ENCODE results near the gene ABCA13.
"Not testable (repeated sequence)": the region's sequence is repeated elsewhere in the genome, so short reads cannot be mapped to it uniquely, and the experiment has no call there.

Gene ABCA13

DNA sequence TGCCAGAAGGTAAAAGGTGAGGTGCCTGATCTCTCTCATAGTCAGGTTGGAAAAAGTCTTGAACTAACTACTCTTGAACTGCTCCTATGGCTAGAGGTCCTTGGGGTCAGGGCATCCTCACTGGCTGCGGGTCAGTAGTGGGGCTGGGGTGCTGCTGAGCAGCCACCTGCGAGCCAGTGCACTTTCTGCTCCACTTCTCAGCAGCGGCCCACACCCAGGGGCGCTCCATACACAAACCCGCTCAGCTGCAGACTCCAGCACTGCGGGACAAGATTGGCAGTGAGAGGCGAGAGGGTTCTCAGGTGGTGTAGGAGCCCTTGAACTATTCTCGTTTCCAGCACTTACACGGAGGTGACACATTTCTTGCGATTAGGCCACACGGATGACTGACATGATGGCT lies 6.0 kb downstream of the ABCA13 start:
- DNase-seq = no peak

DNA sequence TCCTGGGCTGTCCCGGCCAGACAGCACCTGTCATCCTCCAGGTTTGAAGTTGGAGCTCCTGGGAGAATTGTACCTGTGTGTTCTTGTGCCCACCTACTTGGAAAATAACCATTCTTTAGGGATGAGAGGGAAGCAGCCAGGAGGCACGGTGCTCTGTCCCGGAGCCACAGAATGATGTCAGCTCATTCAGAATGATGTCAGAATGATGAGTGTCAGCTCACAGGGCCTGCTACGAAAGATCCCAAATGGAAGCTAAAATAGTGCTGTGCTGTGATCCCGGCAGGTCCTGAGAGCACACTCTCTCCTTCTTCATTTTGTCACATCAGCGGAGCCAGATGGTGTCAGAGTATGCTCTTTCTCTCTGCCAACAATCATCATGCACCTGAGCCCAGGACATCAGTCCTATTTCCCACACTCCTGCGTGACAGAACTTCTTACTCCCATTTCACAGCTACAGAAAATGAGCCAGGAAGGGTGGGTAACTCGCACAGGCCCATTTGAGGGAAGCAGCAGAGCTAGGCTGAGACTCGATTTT lies 8.3 kb downstream of the ABCA13 start:
- DNase-seq = no peak

GRCh38 chr7:48180981-48181380 lies 9.7 kb downstream of the ABCA13 start:
- no peak for DNase-seq

DNA sequence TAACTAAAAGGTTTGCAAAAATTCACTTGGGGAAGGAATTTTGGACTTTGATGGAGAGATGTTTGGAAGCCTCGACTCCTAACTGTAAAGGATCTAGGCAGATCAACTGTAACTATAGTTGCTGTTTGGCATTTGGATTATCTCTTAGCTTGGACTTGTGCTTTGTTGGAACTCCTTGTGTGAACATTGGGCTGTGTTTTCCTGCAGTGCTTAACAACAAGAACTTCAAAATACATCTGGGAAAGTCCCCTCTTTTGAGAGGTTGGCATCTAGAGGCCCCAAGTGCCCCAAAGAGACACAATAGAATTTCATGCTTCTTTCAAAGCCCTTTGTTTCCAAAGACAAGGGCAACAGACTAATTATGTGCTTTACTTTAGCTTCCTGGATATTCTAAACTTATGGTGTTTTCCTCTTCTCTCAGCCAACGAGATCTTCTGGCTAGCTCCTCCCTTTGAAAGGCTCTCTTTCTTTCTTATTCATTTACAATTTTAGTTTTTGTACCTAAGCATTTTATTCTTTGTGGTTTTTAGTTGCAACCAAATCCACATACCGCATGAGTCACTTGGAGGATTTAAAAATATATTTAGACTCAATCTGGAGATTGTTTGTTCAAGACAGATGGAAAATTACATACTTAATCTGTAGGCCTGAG lies 11.6 kb downstream of the ABCA13 start:
- no peak for DNase-seq

GRCh38 chr7:48183370-48183743 lies 12.1 kb downstream of the ABCA13 start:
- no peak for DNase-seq

DNA sequence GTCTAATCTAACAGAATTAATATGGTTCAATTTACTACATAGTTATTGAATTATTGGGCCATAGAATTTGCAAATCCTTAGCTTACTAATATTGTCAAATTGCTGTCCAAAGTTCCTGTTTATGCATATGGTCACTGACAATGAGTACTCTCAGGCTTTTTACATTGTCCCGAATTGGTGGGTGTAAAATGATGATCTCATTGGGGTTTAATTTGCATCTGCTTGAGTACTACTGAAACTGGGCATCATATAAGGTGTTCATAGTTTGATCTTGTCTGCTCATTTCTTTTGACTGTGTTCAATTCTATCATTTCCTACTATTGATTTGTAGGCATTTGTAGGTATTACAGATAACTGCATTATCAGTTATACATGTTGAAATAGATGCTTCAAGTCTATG lies 12.7 kb downstream of the ABCA13 start:
- no peak for DNase-seq

DNA sequence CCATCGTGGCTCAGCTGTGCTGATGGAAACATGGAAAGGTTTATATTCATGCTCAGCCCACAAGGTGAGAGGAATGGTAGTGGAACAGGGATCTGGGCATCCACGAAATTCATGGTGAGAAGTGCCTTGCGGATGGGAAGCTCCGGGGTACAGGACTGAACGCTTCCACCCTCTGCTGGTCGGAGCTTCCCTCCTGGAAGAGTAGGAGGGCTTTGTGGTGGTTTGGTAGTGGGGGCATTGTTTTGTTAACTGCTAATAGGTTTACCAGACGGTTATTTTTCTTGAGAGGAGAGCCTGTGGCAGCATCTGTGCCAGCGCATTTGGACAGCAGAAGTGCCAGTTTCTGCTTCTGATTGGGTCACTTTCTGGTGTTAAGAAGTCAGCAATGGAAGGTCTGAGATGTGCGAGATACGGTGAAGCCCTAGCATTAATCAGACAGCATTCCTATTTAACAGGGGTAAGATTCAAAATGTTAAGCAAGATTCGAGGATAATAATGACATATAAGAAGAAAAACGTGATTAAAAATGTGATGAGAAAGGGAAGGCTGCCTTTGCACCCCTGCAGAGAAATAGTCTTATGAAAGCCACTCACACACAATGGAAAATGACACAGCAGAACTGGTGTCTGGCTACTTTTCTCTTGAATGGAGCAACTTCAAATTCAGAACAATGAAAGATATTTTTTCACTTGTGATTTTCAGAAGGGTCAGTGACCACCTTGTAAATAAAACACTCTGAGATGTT lies 17.7 kb downstream of the ABCA13 start:
- DNase-seq = no peak

DNA sequence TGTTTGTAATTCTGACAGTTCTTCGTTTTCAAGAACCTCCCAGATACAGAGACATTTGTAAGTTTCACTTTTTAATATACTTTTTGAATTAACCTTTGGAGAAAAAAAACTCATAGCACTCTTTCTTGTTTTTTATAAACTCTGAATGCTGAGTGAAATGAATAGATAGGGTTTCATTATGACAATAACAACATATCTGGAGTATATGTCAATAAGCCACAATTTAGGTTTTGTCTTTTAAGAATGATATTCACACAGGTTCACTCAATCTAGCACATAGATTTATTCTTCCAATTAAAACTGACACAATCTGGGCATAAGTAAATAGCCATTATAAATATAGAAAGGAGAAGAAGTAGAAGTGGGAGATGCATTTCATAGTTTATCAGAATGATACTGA lies 21.7 kb downstream of the ABCA13 start:
- DNase-seq = no peak

DNA sequence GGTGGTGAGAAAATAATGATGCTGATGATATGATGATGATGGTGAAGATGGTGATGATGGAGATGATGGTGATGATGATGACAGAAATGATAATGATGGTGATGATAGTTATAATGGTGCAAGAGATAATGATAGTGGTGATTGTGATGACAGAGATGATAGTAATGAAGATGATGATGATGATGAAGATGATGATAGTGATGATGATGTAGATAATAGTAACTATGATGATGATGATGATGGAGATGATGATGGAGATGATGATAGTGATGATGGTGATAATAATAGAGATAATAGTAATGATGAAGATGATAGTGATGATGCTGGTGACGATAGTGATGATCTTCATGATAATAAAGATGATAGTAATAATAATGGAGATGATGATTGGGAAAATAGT lies 22.2 kb downstream of the ABCA13 start:
- DNase-seq = no peak

- DNase-seq = not testable (repeated sequence)
These were observed 29.8 kb downstream of the ABCA13 start for GRCh38 chr7:48200946-48201589.

- not testable (repeated sequence) for DNase-seq
These were observed 31.7 kb downstream of the ABCA13 start for GRCh38 chr7:48202916-48203315.

DNA sequence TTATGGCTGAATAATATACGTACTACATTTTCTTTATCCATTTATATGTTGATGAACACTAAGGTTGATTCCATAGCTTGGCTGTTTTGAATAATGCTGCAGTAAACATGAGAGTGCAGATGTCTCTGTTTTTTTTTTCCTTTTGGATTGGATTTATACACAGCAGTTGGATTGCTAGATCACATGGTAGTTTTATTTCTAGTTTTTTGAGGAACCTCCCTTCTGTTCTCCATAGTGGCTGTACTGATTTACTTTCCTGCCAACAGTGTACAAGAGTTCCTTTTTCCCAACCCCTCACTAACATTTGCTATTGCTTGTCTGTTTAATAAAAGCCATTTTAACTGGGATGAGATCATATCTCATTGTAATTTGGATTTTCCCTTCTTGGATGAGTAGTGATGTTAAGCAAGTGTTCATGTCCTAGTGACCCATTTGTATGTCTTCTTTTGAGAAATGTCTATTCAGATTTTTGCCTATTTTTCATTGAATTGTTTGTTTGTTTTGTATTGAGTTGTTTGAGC lies 36.0 kb downstream of the ABCA13 start:
- DNase-seq = no peak

DNA sequence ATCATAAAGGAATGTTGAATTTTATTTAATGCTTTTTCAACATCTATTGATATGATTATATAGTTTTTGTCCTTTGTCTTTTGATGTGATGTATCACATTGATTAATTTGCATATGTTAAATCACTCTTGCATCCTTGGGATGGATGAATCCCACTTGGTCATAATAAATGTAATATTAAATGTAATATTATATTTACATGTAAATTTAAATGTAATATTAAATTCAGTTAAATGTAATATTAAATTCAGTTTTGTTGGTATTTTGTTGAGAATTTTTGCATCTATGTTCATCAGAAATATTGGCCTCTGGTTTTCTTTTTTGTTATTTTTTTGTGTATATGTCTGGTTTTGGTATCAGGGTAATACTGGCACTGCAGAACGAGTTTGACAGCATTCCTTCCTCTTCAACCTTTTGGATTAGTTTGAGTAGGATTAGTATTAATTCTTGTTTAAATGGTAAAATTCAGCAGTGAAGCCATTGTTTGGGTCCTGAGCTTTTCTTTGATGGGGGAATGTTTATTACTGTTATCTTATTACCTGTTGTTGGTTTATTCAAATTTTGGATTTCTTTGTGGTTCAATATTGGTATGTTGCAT lies 37.8 kb downstream of the ABCA13 start:
- no peak for DNase-seq

GRCh38 chr7:48213226-48213625 lies 42.0 kb downstream of the ABCA13 start:
- no peak for DNase-seq

DNA sequence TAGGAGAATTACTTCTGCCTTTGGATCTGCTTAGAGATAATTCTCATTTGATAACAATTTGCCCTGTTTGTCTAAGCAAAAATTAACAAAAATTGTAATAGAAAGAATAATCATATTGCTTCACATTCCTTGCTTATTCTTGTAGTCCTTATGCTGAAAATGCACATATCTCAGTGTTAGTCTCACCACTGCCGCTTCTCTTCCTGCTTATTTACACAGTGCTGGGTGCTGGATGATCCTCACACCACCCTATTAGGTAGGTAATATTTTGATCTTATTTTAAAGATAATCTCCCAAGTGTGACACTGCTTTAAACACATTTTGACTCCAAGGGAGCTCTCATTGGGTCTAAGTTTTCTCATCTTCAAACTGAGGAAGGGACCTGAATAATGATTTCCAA lies 46.0 kb downstream of the ABCA13 start:
- no peak for DNase-seq

- DNase-seq = no peak
These were observed 46.5 kb downstream of the ABCA13 start for GRCh38 chr7:48217753-48218152.

DNA sequence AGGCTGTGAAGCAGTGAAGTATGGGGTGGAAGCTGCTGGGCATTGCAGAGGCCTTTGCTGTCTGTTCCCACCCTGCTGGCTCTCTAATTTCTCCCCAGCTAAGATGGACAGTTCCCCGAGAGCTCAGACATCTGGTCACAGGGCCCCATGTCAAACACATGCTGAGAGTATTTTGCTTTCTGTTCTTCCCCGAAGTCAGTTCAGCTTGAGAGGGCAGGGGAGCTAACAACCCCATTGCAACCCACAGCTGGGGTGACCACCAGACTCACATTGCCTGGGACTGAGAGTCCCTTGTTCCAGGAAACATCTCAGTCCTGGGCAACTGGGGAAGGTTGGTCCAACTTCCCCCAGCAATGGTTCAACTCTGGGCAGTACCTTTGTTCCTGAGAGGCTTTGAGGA lies 52.8 kb downstream of the ABCA13 start:
- no peak for DNase-seq

DNA sequence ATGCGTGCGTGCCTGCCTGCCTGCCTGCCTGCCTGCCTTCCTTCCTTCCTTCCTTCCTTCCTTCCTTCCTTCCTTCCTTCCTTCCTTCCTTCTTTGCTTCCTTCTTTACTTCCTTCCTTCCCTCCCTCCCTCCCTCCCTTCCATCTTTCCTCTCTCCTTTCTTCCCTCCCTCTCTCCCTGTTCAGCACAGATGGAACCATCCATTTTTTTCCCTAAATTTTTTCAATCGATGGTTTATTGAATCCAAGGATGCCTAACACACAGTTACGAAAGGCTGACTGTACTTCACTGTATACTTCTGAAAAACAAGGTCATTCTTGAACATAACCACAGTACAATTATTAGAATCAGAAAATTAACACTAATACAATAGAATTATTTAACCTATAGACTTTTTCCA lies 53.8 kb downstream of the ABCA13 start:
- DNase-seq = no peak

GRCh38 chr7:48237354-48237753 lies 66.1 kb downstream of the ABCA13 start:
- DNase-seq = no peak

DNA sequence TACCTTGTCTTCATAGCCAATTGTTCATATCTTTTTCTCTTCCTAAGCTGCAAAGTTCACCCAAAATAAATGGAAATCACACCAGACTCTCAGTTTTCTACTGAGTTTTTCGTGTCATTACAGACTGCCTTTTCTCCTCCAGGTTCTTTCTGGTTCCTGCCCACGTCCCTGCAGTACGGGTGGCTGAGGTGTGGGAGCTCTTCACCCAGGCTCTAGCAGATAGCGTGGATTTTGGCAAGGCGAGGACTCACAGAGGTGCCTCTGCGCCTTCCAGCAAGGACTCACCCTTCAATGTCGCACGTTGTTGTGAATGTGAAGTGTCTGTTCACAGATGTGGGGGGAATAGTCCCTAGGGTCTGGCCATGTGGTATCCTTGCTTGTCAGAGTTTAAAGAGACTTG lies 71.6 kb downstream of the ABCA13 start:
- no peak for DNase-seq

- no peak for DNase-seq
These were observed 73.6 kb downstream of the ABCA13 start for GRCh38 chr7:48244864-48245271.

GRCh38 chr7:48245751-48246472 lies 74.7 kb downstream of the ABCA13 start:
- DNase-seq = no peak

DNA sequence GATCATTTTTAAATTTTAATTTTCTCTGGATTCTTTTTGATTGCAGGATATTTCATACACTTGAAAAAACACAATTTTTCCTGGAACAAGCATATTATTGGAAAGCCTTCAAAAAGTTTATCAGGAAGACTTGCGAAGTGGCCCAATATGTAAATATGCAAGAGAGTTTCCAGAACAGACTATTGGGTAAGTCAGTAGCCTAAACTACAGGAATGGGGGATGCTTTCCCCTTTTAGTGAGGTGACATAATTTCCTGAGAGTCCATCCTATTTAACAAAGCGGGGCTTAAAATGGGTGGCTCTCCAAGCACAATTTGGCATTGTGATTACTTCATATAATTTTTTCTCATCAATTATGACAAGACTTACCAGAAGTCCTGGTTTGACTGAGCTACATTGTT lies 77.9 kb downstream of the ABCA13 start:
- DNase-seq = no peak

Measured in activated naive CD4-positive, alpha-beta T cell treated with anti-CD3 and anti-CD28 coated beads, Interleukin-2, amount 50 U/mL, for 16 hours (primary cell).